ENCODE results near the gene TMEM95. TPM values are rescaled to one million over a fixed set of nuclear protein-coding genes. Genes with fewer than 3 reads are reported as not detected.

TMEM95 gene
- total RNA-seq, 4 donors from 2014 or later, result not detected

DNA sequence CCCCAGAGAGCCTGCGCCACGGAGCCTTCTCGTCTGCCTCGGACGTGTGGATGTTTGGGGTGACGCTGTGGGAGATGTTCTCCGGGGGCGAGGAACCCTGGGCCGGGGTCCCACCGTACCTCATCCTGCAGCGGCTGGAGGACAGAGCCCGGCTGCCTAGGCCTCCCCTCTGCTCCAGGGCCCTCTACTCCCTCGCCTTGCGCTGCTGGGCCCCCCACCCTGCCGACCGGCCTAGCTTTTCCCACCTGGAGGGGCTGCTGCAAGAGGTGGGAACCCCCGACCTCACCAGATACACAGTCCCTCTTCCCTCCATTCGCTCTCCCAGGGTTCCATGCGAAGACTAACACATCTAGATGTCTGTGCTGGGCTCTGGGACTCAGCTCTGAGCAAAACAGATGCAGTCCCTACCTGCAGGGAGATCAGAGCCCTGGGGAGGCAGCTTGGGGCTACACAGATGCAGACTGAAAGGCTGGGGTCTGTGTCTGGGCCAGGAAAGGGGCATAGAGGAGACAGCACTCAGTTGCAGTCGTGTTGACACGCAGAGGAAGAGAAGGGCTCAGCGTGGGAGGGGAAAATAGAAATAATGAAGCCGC lies 29.6 kb downstream of the TMEM95 start:
- peaks cover 0 to 34% of the 10 kb centered on the region in 2 donors for H3K36me3 ChIP-seq
- H3K27ac ChIP-seq, result peak overlapping the region in 3 of 4 donors; percentile 48 to 73 (median 63)
- 82% methylated on average over 4 of the region's 23 CpGs; no CpG with 5 or more reads in 1 of the 2 donors for WGBS, 2 donors (ENCODE audit: low coverage in 1 of 2)
- H3K9me3 ChIP-seq, result no peaks in the 10 kb centered on the region
- ATAC-seq, result no peak
- no peaks in the 10 kb centered on the region for H3K27me3 ChIP-seq
- peaks cover 0 to 43% (median 21%) of the 10 kb centered on the region in 3 donors for H3K4me1 ChIP-seq
- peak overlapping the region in 1 of 2 donors; percentile 51 for H3K4me3 ChIP-seq
- TF ChIP-seq POLR2AphosphoS5 (IDR thresholded peaks at IDR 0.05), result no peak
- TF ChIP-seq EP300 (IDR thresholded peaks at IDR 0.05), result no peak
- TF ChIP-seq POLR2A (IDR thresholded peaks at IDR 0.05), result no peak
- TF ChIP-seq, protein P1, sequence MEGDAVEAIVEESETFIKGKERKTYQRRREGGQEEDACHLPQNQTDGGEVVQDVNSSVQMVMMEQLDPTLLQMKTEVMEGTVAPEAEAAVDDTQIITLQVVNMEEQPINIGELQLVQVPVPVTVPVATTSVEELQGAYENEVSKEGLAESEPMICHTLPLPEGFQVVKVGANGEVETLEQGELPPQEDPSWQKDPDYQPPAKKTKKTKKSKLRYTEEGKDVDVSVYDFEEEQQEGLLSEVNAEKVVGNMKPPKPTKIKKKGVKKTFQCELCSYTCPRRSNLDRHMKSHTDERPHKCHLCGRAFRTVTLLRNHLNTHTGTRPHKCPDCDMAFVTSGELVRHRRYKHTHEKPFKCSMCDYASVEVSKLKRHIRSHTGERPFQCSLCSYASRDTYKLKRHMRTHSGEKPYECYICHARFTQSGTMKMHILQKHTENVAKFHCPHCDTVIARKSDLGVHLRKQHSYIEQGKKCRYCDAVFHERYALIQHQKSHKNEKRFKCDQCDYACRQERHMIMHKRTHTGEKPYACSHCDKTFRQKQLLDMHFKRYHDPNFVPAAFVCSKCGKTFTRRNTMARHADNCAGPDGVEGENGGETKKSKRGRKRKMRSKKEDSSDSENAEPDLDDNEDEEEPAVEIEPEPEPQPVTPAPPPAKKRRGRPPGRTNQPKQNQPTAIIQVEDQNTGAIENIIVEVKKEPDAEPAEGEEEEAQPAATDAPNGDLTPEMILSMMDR (IDR thresholded peaks at IDR 0.05), result no peak

- Histone ChIP-seq H3K4me3 (no peak overlapping the region), H3K36me3 (peaks cover 0 to 64% of the 10 kb centered on the region in 2 donors), H3K27ac (no peak overlapping the region), H3K9me3 (no peaks in the 10 kb centered on the region), H3K27me3 (no peaks in the 10 kb centered on the region), H3K4me1 (peaks cover 2 to 32% (median 15%) of the 10 kb centered on the region in 3 donors)
- ATAC-seq, result no peak
- TF ChIP-seq POLR2A (IDR thresholded peaks at IDR 0.05) (no peak), POLR2AphosphoS5 (IDR thresholded peaks at IDR 0.05) (no peak), EP300 (IDR thresholded peaks at IDR 0.05) (no peak)
- TF ChIP-seq, protein P1 (IDR thresholded peaks at IDR 0.05), result no peak
- WGBS, 2 donors (ENCODE audit: low coverage in 1 of 2), result no CpG with 5 or more reads among the region's 10 CpGs
Observed at GRCh38 chr17:7388856-7389255, 33.9 kb downstream of the TMEM95 start.

- TF ChIP-seq EP300 (IDR thresholded peaks at IDR 0.05) (no peak), POLR2A (IDR thresholded peaks at IDR 0.05) (no peak), POLR2AphosphoS5 (IDR thresholded peaks at IDR 0.05) (no peak)
- TF ChIP-seq, protein P1 (IDR thresholded peaks at IDR 0.05), result no peak
- Histone ChIP-seq H3K36me3 (peaks cover 0 to 64% of the 10 kb centered on the region in 2 donors), H3K27ac (no peak overlapping the region), H3K4me3 (no peak overlapping the region), H3K4me1 (peaks cover 2 to 31% (median 14%) of the 10 kb centered on the region in 3 donors), H3K27me3 (no peaks in the 10 kb centered on the region), H3K9me3 (no peaks in the 10 kb centered on the region)
- 93% methylated on average over 3 of the region's 19 CpGs; no CpG with 5 or more reads in 1 of the 2 donors for WGBS, 2 donors (ENCODE audit: low coverage in 1 of 2)
- no peak for ATAC-seq
Observed at GRCh38 chr17:7389924-7390910, 35.3 kb downstream of the TMEM95 start.

DNA sequence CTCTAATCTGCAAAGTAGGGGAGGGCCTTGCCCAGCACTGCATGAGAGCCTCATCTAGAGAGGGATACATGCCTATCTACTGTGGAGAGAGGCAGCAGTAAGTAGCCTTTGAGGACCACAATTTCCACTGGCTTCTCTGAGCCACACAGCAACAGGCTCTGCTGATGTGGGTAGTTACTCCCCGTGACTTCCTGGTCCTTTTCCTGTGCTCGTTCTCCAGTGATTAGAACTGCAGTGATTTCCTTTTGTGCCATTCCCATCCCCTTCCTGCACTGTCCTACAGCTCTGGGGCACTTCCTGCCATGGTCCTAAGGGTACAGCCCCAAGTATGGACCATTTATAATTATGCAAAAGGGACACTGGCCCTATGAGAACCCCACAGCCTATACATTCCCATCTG lies 36.4 kb downstream of the TMEM95 start:
- Histone ChIP-seq H3K27ac (peak overlapping the region in 1 of 4 donors; percentile 10), H3K4me3 (no peak overlapping the region), H3K27me3 (no peaks in the 10 kb centered on the region), H3K9me3 (no peaks in the 10 kb centered on the region), H3K4me1 (peaks cover 2 to 35% (median 16%) of the 10 kb centered on the region in 3 donors), H3K36me3 (peaks cover 0 to 61% of the 10 kb centered on the region in 2 donors)
- TF ChIP-seq POLR2AphosphoS5 (IDR thresholded peaks at IDR 0.05) (no peak), EP300 (IDR thresholded peaks at IDR 0.05) (no peak), POLR2A (IDR thresholded peaks at IDR 0.05) (no peak)
- TF ChIP-seq, protein P1 (IDR thresholded peaks at IDR 0.05), result no peak
- ATAC-seq, result no peak
- whole genome bisulfite sequencing, 2 donors (ENCODE audit: low coverage in 1 of 2), result 63 to 81% methylated on average over 2 of the region's 2 CpGs
